ENCODE measurements around the gene TP53I3. TPM values are rescaled to one million over a fixed set of nuclear protein-coding genes. Genes with fewer than 3 reads are reported as not detected.

TP53I3 gene
- total RNA-seq, 1 donor from 2014 or later = 51.7 TPM

GRCh38 chr2:24082787-24083566, 1.7 kb downstream of the TP53I3 start:
- peaks cover 25% of the 10 kb centered on the region for H3K4me1 Mint-ChIP-seq (ENCODE audit: low read depth)
- no peaks in the 10 kb centered on the region for H3K27me3 Mint-ChIP-seq (ENCODE audit: low read depth)

GRCh38 chr2:24080701-24081100, 3.9 kb downstream of the TP53I3 start:
- no peak overlapping the region for H3K4me3 Mint-ChIP-seq (ENCODE audit: unreplicated experiment)

More at GRCh38 chr2:24082787-24083566, 1.7 kb downstream of the TP53I3 start:
- H3K27ac Mint-ChIP-seq (ENCODE audit: unreplicated experiment) = peak overlapping the region; percentile 95
- no peaks in the 10 kb centered on the region for H3K9me3 Mint-ChIP-seq (ENCODE audit: low read depth)
- peaks cover 16% of the 10 kb centered on the region for H3K36me3 Mint-ChIP-seq (ENCODE audit: low read depth)
- H3K4me3 Mint-ChIP-seq (ENCODE audit: unreplicated experiment) = peak overlapping the region; percentile 95
- no peak for DNase-seq (ENCODE audit: low spot score)
- TF ChIP-seq CTCF (IDR thresholded peaks at IDR 0.05) = no peak

GRCh38 chr2:24077879-24078278, 6.8 kb downstream of the TP53I3 start:
- DNase-seq (ENCODE audit: low spot score) = no peak
- TF ChIP-seq CTCF (IDR thresholded peaks at IDR 0.05) = no peak
- peak overlapping the region; percentile 99 for H3K27ac Mint-ChIP-seq (ENCODE audit: unreplicated experiment)
- peaks cover 16% of the 10 kb centered on the region for H3K36me3 Mint-ChIP-seq (ENCODE audit: low read depth)
- no peaks in the 10 kb centered on the region for H3K9me3 Mint-ChIP-seq (ENCODE audit: low read depth)
- peak overlapping the region; percentile 99 for H3K4me3 Mint-ChIP-seq (ENCODE audit: unreplicated experiment)
- no peaks in the 10 kb centered on the region for H3K27me3 Mint-ChIP-seq (ENCODE audit: low read depth)
- peaks cover 32% of the 10 kb centered on the region for H3K4me1 Mint-ChIP-seq (ENCODE audit: low read depth)

More at GRCh38 chr2:24080701-24081100, 3.9 kb downstream of the TP53I3 start:
- Mint-ChIP-seq H3K4me1 (ENCODE audit: low read depth) (peaks cover 33% of the 10 kb centered on the region), H3K27me3 (ENCODE audit: low read depth) (no peaks in the 10 kb centered on the region), H3K9me3 (ENCODE audit: low read depth) (no peaks in the 10 kb centered on the region), H3K36me3 (ENCODE audit: low read depth) (peaks cover 16% of the 10 kb centered on the region), H3K27ac (ENCODE audit: unreplicated experiment) (no peak overlapping the region)
- TF ChIP-seq CTCF (IDR thresholded peaks at IDR 0.05) = no peak
- no peak for DNase-seq (ENCODE audit: low spot score)

GRCh38 chr2:24077535-24077877, 7.1 kb downstream of the TP53I3 start:
- H3K4me3 Mint-ChIP-seq (ENCODE audit: unreplicated experiment) = peak overlapping the region; percentile 99
- peak overlapping the region; percentile 99 for H3K27ac Mint-ChIP-seq (ENCODE audit: unreplicated experiment)
- no peak for DNase-seq (ENCODE audit: low spot score)

More at GRCh38 chr2:24077535-24077877, 7.1 kb downstream of the TP53I3 start:
- H3K9me3 Mint-ChIP-seq (ENCODE audit: low read depth) = no peaks in the 10 kb centered on the region
- TF ChIP-seq CTCF (IDR thresholded peaks at IDR 0.05) = no peak
- no peaks in the 10 kb centered on the region for H3K27me3 Mint-ChIP-seq (ENCODE audit: low read depth)
- peaks cover 14% of the 10 kb centered on the region for H3K36me3 Mint-ChIP-seq (ENCODE audit: low read depth)
- peaks cover 32% of the 10 kb centered on the region for H3K4me1 Mint-ChIP-seq (ENCODE audit: low read depth)
